HEK293 (cell line): Measurements from ENCODE around the gene RASGRF2.

Source experiments
- KLF10 ChIP-seq: fragments of 450-650 bp; IDR thresholded peaks from 2 replicates; pipeline ENCODE4 v1.5.1; 2018; ENCODE audit warnings: missing biosample characterization, mild to moderate bottlenecking, missing genetic modification characterization
- RBAK ChIP-seq: fragments of 450-650 bp; formaldehyde crosslinking; IDR thresholded peaks from 2 replicates; pipeline ENCODE4 v1.5.1; 2016; ENCODE audit warnings: missing biosample characterization, missing genetic modification characterization
- SP7 ChIP-seq: fragments of 450-650 bp; formaldehyde crosslinking; IDR thresholded peaks from 2 replicates; pipeline ENCODE4 v1.5.1; 2016; ENCODE audit warnings: missing biosample characterization, missing genetic modification characterization
- TCF7L2 ChIP-seq: IDR thresholded peaks from 2 replicates; pipeline ENCODE4 v1.6.1; 2011; ENCODE audit warnings: low read depth, mild to moderate bottlenecking, inconsistent platforms, low read length, moderate library complexity, borderline replicate concordance
- ZBTB20 ChIP-seq: fragments of 450-650 bp; formaldehyde crosslinking; IDR thresholded peaks from 2 replicates; pipeline ENCODE4 v1.5.1; 2016; ENCODE audit warnings: missing biosample characterization, missing genetic modification characterization
- ZBTB48 ChIP-seq: fragments of 450-650 bp; formaldehyde crosslinking; IDR thresholded peaks from 2 replicates; pipeline ENCODE4 v1.5.1; 2016; ENCODE audit warnings: missing biosample characterization, missing genetic modification characterization
- ZBTB7A ChIP-seq: fragments of 450-650 bp; formaldehyde crosslinking; IDR thresholded peaks from 2 replicates; pipeline ENCODE4 v1.5.1; 2016; ENCODE audit warnings: low read depth, missing biosample characterization, missing genetic modification characterization
- ZFHX2 ChIP-seq: fragments of 450-650 bp; formaldehyde crosslinking; conservative IDR thresholded peaks from 2 replicates; pipeline ENCODE4 v1.5.1; 2016; ENCODE audit warnings: missing biosample characterization, missing genetic modification characterization
- ZFP3 ChIP-seq: fragments of 450-650 bp; formaldehyde crosslinking; IDR thresholded peaks from 2 replicates; pipeline ENCODE4 v1.5.1; 2016; ENCODE audit warnings: low read depth, missing biosample characterization, missing genetic modification characterization
- ZFP37 ChIP-seq: fragments of 450-650 bp; formaldehyde crosslinking; IDR thresholded peaks from 2 replicates; pipeline ENCODE4 v1.5.1; 2016; ENCODE audit warnings: missing biosample characterization, missing genetic modification characterization
- ZNF140 ChIP-seq: fragments of 450-650 bp; formaldehyde crosslinking; IDR thresholded peaks from 2 replicates; pipeline ENCODE4 v1.5.1; 2016; ENCODE audit warnings: missing biosample characterization, missing genetic modification characterization
- ZNF223 ChIP-seq: fragments of 450-650 bp; formaldehyde crosslinking; IDR thresholded peaks from 2 replicates; pipeline ENCODE4 v1.5.1; 2016; ENCODE audit warnings: missing biosample characterization, missing genetic modification characterization
- ZNF391 ChIP-seq: fragments of 450-650 bp; formaldehyde crosslinking; IDR thresholded peaks from 2 replicates; pipeline ENCODE4 v1.5.1; 2016; ENCODE audit warnings: low read depth, missing biosample characterization, missing genetic modification characterization, borderline replicate concordance
- ZNF423 ChIP-seq: fragments of 450-650 bp; formaldehyde crosslinking; IDR thresholded peaks from 2 replicates; pipeline ENCODE4 v1.5.1; 2016; ENCODE audit warnings: missing biosample characterization, missing genetic modification characterization
- ZNF571 ChIP-seq: fragments of 450-650 bp; formaldehyde crosslinking; IDR thresholded peaks from 2 replicates; pipeline ENCODE4 v1.5.0; 2017; ENCODE audit warnings: missing biosample characterization, missing genetic modification characterization
- ZNF621 ChIP-seq: fragments of 450-650 bp; formaldehyde crosslinking; IDR thresholded peaks from 2 replicates; pipeline ENCODE4 v1.5.1; 2017; ENCODE audit warnings: missing biosample characterization, missing genetic modification characterization
- ZNF623 ChIP-seq: fragments of 450-650 bp; formaldehyde crosslinking; IDR thresholded peaks from 2 replicates; pipeline ENCODE4 v1.5.1; 2016; ENCODE audit warnings: missing biosample characterization, missing genetic modification characterization
- ZNF629 ChIP-seq: fragments of 450-650 bp; formaldehyde crosslinking; IDR thresholded peaks from 2 replicates; pipeline ENCODE4 v1.5.1; 2017; ENCODE audit warnings: missing biosample characterization, missing genetic modification characterization
- ZNF660 ChIP-seq: fragments of 450-650 bp; IDR thresholded peaks from 2 replicates; pipeline ENCODE4 v1.5.1; 2018; ENCODE audit warnings: missing biosample characterization, mild to moderate bottlenecking, missing genetic modification characterization
- ZNF777 ChIP-seq: fragments of 450-650 bp; formaldehyde crosslinking; IDR thresholded peaks from 2 replicates; pipeline ENCODE4 v1.5.1; 2017; ENCODE audit warnings: missing biosample characterization, missing genetic modification characterization, borderline replicate concordance
- TF ChIP-seq, protein P1 (sequence below): fragments of 450-650 bp; formaldehyde crosslinking; conservative IDR thresholded peaks from 2 replicates; pipeline ENCODE4 v1.5.1; 2016; ENCODE audit warnings: low read depth, missing biosample characterization, missing genetic modification characterization
- TF ChIP-seq, protein P2 (sequence below): fragments of 450-650 bp; formaldehyde crosslinking; IDR thresholded peaks from 2 replicates; pipeline ENCODE4 v1.5.1; 2017; ENCODE audit warnings: missing biosample characterization, missing genetic modification characterization
- TF ChIP-seq, protein P3 (sequence below): fragments of 450-650 bp; formaldehyde crosslinking; IDR thresholded peaks from 2 replicates; pipeline ENCODE4 v1.5.1; 2016; ENCODE audit warnings: missing biosample characterization, missing genetic modification characterization
- TF ChIP-seq, protein P4 (sequence below): fragments of 450-650 bp; formaldehyde crosslinking; IDR thresholded peaks from 2 replicates; pipeline ENCODE4 v1.5.1; 2016; ENCODE audit warnings: missing biosample characterization, missing genetic modification characterization, borderline replicate concordance
- TF ChIP-seq, protein P5 (sequence below): fragments of 450-650 bp; formaldehyde crosslinking; IDR thresholded peaks from 2 replicates; pipeline ENCODE4 v1.5.1; 2017; ENCODE audit warnings: missing biosample characterization, missing genetic modification characterization

RASGRF2 gene

DNA sequence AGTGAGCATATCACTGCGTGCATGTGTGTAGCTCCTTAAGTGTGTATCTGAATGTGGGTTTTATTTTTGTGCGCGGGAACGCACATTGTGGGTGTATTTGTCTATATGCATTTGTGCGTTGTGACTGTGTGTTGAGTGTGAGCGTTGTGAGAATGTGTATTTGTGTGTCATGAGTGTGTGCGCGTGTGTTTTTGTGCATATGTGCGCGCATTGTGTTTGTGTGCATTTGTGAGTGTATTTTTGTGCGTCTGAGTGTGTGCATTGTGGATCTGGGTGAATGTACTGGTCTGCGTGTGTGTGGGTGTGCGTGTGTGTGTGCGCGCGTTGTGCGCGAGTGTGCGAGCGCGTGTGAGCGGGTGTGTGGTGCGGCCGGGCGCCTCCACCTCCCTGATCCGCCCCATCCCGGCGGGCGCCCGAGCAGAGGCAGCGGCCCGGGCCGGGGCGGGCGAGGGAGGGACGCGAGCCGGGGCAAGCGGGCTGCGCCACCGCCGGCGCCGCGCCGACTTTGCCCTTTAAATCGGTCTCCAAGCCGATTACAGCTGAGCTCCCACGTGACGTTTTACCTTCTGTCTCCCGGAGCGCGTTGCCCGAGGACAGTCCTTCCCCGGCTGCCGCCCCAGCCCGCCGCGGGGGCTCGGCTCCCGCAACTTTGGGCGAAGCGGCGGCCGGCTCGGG lies at the start of gene RASGRF2 (continued):
- TF ChIP-seq, protein P1, sequence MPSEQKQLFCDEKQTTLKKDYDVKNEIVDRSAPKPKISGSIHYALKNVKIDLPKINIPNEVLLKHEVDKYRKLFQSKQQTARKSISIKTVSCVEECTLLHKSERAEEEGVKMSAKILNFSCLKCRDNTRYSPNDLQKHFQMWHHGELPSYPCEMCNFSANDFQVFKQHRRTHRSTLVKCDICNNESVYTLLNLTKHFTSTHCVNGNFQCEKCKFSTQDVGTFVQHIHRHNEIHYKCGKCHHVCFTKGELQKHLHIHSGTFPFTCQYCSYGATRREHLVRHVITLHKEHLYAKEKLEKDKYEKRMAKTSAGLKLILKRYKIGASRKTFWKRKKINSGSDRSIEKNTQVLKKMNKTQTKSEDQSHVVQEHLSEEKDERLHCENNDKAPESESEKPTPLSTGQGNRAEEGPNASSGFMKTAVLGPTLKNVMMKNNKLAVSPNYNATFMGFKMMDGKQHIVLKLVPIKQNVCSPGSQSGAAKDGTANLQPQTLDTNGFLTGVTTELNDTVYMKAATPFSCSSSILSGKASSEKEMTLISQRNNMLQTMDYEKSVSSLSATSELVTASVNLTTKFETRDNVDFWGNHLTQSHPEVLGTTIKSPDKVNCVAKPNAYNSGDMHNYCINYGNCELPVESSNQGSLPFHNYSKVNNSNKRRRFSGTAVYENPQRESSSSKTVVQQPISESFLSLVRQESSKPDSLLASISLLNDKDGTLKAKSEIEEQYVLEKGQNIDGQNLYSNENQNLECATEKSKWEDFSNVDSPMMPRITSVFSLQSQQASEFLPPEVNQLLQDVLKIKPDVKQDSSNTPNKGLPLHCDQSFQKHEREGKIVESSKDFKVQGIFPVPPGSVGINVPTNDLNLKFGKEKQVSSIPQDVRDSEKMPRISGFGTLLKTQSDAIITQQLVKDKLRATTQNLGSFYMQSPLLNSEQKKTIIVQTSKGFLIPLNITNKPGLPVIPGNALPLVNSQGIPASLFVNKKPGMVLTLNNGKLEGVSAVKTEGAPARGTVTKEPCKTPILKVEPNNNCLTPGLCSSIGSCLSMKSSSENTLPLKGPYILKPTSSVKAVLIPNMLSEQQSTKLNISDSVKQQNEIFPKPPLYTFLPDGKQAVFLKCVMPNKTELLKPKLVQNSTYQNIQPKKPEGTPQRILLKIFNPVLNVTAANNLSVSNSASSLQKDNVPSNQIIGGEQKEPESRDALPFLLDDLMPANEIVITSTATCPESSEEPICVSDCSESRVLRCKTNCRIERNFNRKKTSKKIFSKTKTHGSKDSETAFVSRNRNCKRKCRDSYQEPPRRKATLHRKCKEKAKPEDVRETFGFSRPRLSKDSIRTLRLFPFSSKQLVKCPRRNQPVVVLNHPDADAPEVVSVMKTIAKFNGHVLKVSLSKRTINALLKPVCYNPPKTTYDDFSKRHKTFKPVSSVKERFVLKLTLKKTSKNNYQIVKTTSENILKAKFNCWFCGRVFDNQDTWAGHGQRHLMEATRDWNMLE (tag by site-specific recombination), result no peak
- TF ChIP-seq, protein P2, sequence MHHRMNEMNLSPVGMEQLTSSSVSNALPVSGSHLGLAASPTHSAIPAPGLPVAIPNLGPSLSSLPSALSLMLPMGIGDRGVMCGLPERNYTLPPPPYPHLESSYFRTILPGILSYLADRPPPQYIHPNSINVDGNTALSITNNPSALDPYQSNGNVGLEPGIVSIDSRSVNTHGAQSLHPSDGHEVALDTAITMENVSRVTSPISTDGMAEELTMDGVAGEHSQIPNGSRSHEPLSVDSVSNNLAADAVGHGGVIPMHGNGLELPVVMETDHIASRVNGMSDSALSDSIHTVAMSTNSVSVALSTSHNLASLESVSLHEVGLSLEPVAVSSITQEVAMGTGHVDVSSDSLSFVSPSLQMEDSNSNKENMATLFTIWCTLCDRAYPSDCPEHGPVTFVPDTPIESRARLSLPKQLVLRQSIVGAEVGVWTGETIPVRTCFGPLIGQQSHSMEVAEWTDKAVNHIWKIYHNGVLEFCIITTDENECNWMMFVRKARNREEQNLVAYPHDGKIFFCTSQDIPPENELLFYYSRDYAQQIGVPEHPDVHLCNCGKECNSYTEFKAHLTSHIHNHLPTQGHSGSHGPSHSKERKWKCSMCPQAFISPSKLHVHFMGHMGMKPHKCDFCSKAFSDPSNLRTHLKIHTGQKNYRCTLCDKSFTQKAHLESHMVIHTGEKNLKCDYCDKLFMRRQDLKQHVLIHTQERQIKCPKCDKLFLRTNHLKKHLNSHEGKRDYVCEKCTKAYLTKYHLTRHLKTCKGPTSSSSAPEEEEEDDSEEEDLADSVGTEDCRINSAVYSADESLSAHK (tag by site-specific recombination), result 0 out of 2 replicates have a peak, but pooled peaks have one; percentile 12
- TF ChIP-seq ZFHX2 (tag by site-specific recombination) (peak; percentile 90), ZBTB48 (tag by site-specific recombination) (0 out of 2 replicates have a peak, but pooled peaks have one; percentile 52), SP7 (tag by site-specific recombination) (peak; percentile 74), ZBTB7A (tag by site-specific recombination) (0 out of 2 replicates have a peak, but pooled peaks have one; percentile 41), ZNF623 (tag by site-specific recombination) (no peak), RBAK (tag by site-specific recombination) (no peak), ZNF629 (no peak), ZFP37 (tag by site-specific recombination) (no peak), ZNF571 (tag by site-specific recombination) (no peak), KLF10 (peak; percentile 64; the same call in 1 of the 2 replicates), ZFP3 (no peak), ZNF777 (tag by site-specific recombination) (0 out of 2 replicates have a peak, but pooled peaks have one; percentile 41), TCF7L2 (no peak), ZNF140 (no peak), ZNF223 (tag by site-specific recombination) (no peak), ZBTB20 (tag by site-specific recombination) (peak; percentile 75), ZNF621 (no peak), ZNF391 (tag by site-specific recombination) (peak; percentile 72; the same call in 1 of the 2 replicates), ZNF423 (tag by site-specific recombination) (no peak), ZNF660 (tag by site-specific recombination) (no peak; the same call in 1 of the 2 replicates)
- TF ChIP-seq, protein P3, sequence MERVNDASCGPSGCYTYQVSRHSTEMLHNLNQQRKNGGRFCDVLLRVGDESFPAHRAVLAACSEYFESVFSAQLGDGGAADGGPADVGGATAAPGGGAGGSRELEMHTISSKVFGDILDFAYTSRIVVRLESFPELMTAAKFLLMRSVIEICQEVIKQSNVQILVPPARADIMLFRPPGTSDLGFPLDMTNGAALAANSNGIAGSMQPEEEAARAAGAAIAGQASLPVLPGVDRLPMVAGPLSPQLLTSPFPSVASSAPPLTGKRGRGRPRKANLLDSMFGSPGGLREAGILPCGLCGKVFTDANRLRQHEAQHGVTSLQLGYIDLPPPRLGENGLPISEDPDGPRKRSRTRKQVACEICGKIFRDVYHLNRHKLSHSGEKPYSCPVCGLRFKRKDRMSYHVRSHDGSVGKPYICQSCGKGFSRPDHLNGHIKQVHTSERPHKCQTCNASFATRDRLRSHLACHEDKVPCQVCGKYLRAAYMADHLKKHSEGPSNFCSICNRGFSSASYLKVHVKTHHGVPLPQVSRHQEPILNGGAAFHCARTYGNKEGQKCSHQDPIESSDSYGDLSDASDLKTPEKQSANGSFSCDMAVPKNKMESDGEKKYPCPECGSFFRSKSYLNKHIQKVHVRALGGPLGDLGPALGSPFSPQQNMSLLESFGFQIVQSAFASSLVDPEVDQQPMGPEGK (tag by site-specific recombination), result peak; percentile 58; the same call in 1 of the 2 replicates
- TF ChIP-seq, protein P4, sequence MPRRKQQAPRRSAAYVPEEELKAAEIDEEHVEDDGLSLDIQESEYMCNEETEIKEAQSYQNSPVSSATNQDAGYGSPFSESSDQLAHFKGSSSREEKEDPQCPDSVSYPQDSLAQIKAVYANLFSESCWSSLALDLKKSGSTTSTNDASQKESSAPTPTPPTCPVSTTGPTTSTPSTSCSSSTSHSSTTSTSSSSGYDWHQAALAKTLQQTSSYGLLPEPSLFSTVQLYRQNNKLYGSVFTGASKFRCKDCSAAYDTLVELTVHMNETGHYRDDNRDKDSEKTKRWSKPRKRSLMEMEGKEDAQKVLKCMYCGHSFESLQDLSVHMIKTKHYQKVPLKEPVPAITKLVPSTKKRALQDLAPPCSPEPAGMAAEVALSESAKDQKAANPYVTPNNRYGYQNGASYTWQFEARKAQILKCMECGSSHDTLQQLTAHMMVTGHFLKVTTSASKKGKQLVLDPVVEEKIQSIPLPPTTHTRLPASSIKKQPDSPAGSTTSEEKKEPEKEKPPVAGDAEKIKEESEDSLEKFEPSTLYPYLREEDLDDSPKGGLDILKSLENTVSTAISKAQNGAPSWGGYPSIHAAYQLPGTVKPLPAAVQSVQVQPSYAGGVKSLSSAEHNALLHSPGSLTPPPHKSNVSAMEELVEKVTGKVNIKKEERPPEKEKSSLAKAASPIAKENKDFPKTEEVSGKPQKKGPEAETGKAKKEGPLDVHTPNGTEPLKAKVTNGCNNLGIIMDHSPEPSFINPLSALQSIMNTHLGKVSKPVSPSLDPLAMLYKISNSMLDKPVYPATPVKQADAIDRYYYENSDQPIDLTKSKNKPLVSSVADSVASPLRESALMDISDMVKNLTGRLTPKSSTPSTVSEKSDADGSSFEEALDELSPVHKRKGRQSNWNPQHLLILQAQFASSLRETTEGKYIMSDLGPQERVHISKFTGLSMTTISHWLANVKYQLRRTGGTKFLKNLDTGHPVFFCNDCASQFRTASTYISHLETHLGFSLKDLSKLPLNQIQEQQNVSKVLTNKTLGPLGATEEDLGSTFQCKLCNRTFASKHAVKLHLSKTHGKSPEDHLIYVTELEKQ (tag by site-specific recombination), result no peak
- TF ChIP-seq, protein P5, sequence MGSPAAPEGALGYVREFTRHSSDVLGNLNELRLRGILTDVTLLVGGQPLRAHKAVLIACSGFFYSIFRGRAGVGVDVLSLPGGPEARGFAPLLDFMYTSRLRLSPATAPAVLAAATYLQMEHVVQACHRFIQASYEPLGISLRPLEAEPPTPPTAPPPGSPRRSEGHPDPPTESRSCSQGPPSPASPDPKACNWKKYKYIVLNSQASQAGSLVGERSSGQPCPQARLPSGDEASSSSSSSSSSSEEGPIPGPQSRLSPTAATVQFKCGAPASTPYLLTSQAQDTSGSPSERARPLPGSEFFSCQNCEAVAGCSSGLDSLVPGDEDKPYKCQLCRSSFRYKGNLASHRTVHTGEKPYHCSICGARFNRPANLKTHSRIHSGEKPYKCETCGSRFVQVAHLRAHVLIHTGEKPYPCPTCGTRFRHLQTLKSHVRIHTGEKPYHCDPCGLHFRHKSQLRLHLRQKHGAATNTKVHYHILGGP (tag by site-specific recombination), result no peak
